Stimulated activated CD8-positive, alpha-beta memory T cell treated with anti-CD3 and anti-CD28 coated beads, Interleukin-12 subunit alpha, Interleukin-12 subunit beta, amount 100 ng/mL, for 1 hour (primary cell): ENCODE measurements around the gene CEP164.
"Not testable (repeated sequence)": the region's sequence is repeated elsewhere in the genome, so short reads cannot be mapped to it uniquely, and the experiment has no call there.

Source experiments
- DNase-seq: peaks from one replicate; pipeline ENCODE4 v3.0.0-alpha.2; 2020; ENCODE audit warnings: low read depth

Gene CEP164

GRCh38 chr11:117442049-117442868 is 114.6 kb downstream of the CEP164 start:
- DNase-seq: no peak

GRCh38 chr11:117442869-117443239 is 115.2 kb downstream of the CEP164 start:
- no peak for DNase-seq

- no peak for DNase-seq
These were observed 115.9 kb downstream of the CEP164 start for GRCh38 chr11:117443266-117444186.

- no peak for DNase-seq
These were observed 116.6 kb downstream of the CEP164 start for GRCh38 chr11:117444256-117444655.

GRCh38 chr11:117444711-117445658 is 117.3 kb downstream of the CEP164 start:
- DNase-seq: no peak

GRCh38 chr11:117449111-117449693 is 121.5 kb downstream of the CEP164 start:
- no peak for DNase-seq

- DNase-seq: no peak
These were observed 126.4 kb downstream of the CEP164 start for GRCh38 chr11:117453886-117454563.

- DNase-seq: no peak
These were observed 126.9 kb downstream of the CEP164 start for GRCh38 chr11:117454564-117454917.

GRCh38 chr11:117456027-117456720 is 128.5 kb downstream of the CEP164 start:
- DNase-seq: no peak

- DNase-seq: not testable (repeated sequence)
These were observed 129.0 kb downstream of the CEP164 start for GRCh38 chr11:117456721-117457029.

- no peak for DNase-seq
These were observed 129.6 kb downstream of the CEP164 start for GRCh38 chr11:117457031-117457785.

- no peak for DNase-seq
These were observed 130.2 kb downstream of the CEP164 start for GRCh38 chr11:117457835-117458234.

- DNase-seq: no peak
These were observed 130.8 kb downstream of the CEP164 start for GRCh38 chr11:117458275-117459122.

GRCh38 chr11:117459123-117459978 is 131.7 kb downstream of the CEP164 start:
- no peak for DNase-seq

- no peak for DNase-seq
These were observed 132.3 kb downstream of the CEP164 start for GRCh38 chr11:117459979-117460300.

- DNase-seq: no peak
These were observed 133.9 kb downstream of the CEP164 start for GRCh38 chr11:117461396-117462182.

- no peak for DNase-seq
These were observed 134.7 kb downstream of the CEP164 start for GRCh38 chr11:117462183-117462863.
